ENCODE data around the gene IFNGR2. TPM values are rescaled to one million over a fixed set of nuclear protein-coding genes. Genes with fewer than 3 reads are reported as not detected.

Gene IFNGR2
- total and polyA plus RNA-seq, 2 of the 4 experiments (the other 2 are of a cell fraction) = 66.0 to 73.8 TPM

DNA sequence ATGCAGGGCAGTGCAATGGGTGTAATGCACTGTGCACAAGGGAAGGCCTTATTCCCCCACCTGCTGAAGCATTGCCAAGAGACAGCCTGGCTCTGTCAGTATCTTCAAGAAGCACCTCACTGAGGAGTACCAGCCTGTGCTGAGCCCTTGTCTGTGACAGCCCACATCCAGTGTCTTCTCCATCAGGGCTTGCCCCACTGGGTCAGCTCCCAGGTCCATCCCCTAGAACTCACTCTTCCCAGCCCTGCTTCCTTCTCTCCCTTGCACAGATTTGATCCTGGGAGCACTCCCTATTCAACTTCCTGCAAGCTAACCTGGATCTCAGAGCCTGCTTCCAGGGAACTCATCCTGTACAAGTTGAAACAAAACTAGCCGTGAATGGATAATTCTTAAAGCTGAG is 33.6 kb upstream of the IFNGR2 start:
- H4K5ac ChIP-seq (ENCODE audit: low read depth, low read length) = no peak overlapping the region
- H2BK20ac ChIP-seq (ENCODE audit: low read depth, low read length) = no peak overlapping the region
- H3K36me3 ChIP-seq (ENCODE audit: control insufficient read depth, insufficient read depth, low read length) = no peaks in the 10 kb centered on the region
- no peak overlapping the region for H3K18ac ChIP-seq (ENCODE audit: low read depth, low read length)
- BruUV-seq (replicated peaks) = no TSS peak
- H4K91ac ChIP-seq (ENCODE audit: insufficient read depth, low read depth, low read length) = no peak overlapping the region
- H3K9me1 ChIP-seq (ENCODE audit: insufficient read depth, low read length) = no peaks in the 10 kb centered on the region
- no CpG with 5 or more reads among the region's 1 CpG for WGBS, 2 experiments (ENCODE audit: extremely low coverage in 2 of 2, insufficient read length in 1 of 2)
- no peak overlapping the region for H2AK9ac ChIP-seq (replicated peaks; ENCODE audit: low read depth, low read length, poor library complexity)
- no peak overlapping the region for H3K4ac ChIP-seq (ENCODE audit: low read depth, low read length)
- 0 out of 2 replicates have a peak, but pooled peaks cover 5% of the 10 kb centered on the region for H3K4me1 ChIP-seq (ENCODE audit: control insufficient read depth, insufficient read depth, low read length)
- no peak overlapping the region for H3K27ac ChIP-seq (ENCODE audit: insufficient read depth, low read length)
- ATAC-seq (ENCODE audit: low read depth) (no peak), DNase-seq (no peak)
- CTCF ChIA-PET = no interaction called here
- no peak overlapping the region for H3K23ac ChIP-seq (ENCODE audit: low read depth, low read length)
- no peak overlapping the region for H3K4me2 ChIP-seq (ENCODE audit: low read depth, low read length)
- no peak overlapping the region for H3K56ac ChIP-seq (ENCODE audit: extremely low read depth, insufficient read depth, low read length)
- H3K27me3 ChIP-seq (ENCODE audit: control insufficient read depth, insufficient read depth, low read length) = no peaks in the 10 kb centered on the region; the same call in 1 of the 2 replicates
- no peak overlapping the region for H2BK15ac ChIP-seq (ENCODE audit: low read depth, low read length)
- H2BK5ac ChIP-seq (ENCODE audit: low read depth, low read length, poor library complexity, severe bottlenecking) = no peak overlapping the region
- POLR2A ChIA-PET (ENCODE audit: unreplicated experiment) = no interaction called here
- H2AFZ ChIP-seq (replicated peaks; ENCODE audit: low read length, poor library complexity) = no peak overlapping the region
- no peak for TF ChIP-seq RFX5 (IDR thresholded peaks at IDR 0.05; ENCODE audit: low read depth, low read length)
- no peak for TF ChIP-seq RAD21 (IDR thresholded peaks at IDR 0.05; ENCODE audit: low read length)
- TF ChIP-seq RCOR1 (IDR thresholded peaks at IDR 0.05; ENCODE audit: insufficient replicate concordance, low read length) = no peak
- TF ChIP-seq MAZ (IDR thresholded peaks at IDR 0.05; ENCODE audit: borderline replicate concordance, low read depth, low read length) = no peak
- TF ChIP-seq, protein P1, sequence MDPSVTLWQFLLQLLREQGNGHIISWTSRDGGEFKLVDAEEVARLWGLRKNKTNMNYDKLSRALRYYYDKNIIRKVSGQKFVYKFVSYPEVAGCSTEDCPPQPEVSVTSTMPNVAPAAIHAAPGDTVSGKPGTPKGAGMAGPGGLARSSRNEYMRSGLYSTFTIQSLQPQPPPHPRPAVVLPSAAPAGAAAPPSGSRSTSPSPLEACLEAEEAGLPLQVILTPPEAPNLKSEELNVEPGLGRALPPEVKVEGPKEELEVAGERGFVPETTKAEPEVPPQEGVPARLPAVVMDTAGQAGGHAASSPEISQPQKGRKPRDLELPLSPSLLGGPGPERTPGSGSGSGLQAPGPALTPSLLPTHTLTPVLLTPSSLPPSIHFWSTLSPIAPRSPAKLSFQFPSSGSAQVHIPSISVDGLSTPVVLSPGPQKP (IDR thresholded peaks at IDR 0.05; ENCODE audit: borderline replicate concordance, low read depth, low read length) = no peak
- no peak for TF ChIP-seq MAFK (IDR thresholded peaks at IDR 0.05; ENCODE audit: low read depth, low read length)
- in situ Hi-C loops (cut with MboI; ENCODE audit: low sequenced_read_pairs) = no loop called here
- H3K79me1 ChIP-seq (ENCODE audit: low read depth in 1 of 2, low read length in 2 of 2) = no peaks in the 10 kb centered on the region
- peaks cover 28% of the 10 kb centered on the region for H3K9me3 ChIP-seq (ENCODE audit: control insufficient read depth, insufficient read depth, low read length)
- no peak overlapping the region for H3K9ac ChIP-seq (ENCODE audit: low read depth, low read length)
- H2AK5ac ChIP-seq (ENCODE audit: low read depth, low read length) = no peak overlapping the region
- no peaks in the 10 kb centered on the region for H4K20me1 ChIP-seq (ENCODE audit: insufficient read depth, low read length)
- intact Hi-C loops (cut with micrococcal nuclease) = no loop called here
- no peak overlapping the region for H2BK120ac ChIP-seq (ENCODE audit: low read depth, low read length)
- H3K4me3 ChIP-seq (ENCODE audit: insufficient read depth, low read depth, low read length) = no peak overlapping the region
- H3K14ac ChIP-seq (replicated peaks; ENCODE audit: low read depth, low read length) = no peak overlapping the region
- H4K8ac ChIP-seq (ENCODE audit: low read depth in 2 of 2, low read length in 2 of 2) = no peak overlapping the region
- dilution Hi-C loops (cut with HindIII; ENCODE audit: low sequenced_read_pairs, unreplicated experiment) = no loop called here
